Liver (tissue), 9 donors: Measurements from ENCODE around the gene SLC36A3. TPM values are rescaled to one million over a fixed set of nuclear protein-coding genes. Genes with fewer than 3 reads are reported as not detected.

Experiments used
- DNase-seq: peaks from one replicate; pipeline ENCODE4 v3.0.0-alpha.2; 2017; ENCODE audit warnings: low spot score
- H3K27ac ChIP-seq, 2 donors: one replicate each; pipeline ENCODE4 v1.7.0; 2013; ENCODE audit warnings: inconsistent platforms in 2 of 2, low read length in 2 of 2, control low read depth in 1 of 2, low read depth in 1 of 2, mild to moderate bottlenecking in 1 of 2
- H3K27me3 ChIP-seq, 4 donors: one replicate each; pipeline versions ENCODE4 v1.6.1 to v1.7.0; 2013; ENCODE audit warnings: low read length in 3 of 4, inconsistent platforms in 1 of 4, mild to moderate bottlenecking in 1 of 4, moderate library complexity in 1 of 4; ENCODE audit not compliant: control insufficient read depth in 4 of 4, insufficient read depth in 4 of 4
- H3K36me3 ChIP-seq, 4 donors: one replicate each; pipeline versions ENCODE4 v1.6.1 to v1.7.0; 2013; ENCODE audit warnings: low read length in 3 of 4, mild to moderate bottlenecking in 3 of 4, low read depth in 1 of 4, moderate library complexity in 1 of 4; ENCODE audit not compliant: control insufficient read depth in 4 of 4, insufficient read depth in 3 of 4
- H3K4me1 ChIP-seq, 4 donors: one replicate each; pipeline versions ENCODE4 v1.6.1 to v1.7.0; 2013; ENCODE audit warnings: low read length in 3 of 4, mild to moderate bottlenecking in 3 of 4, moderate library complexity in 1 of 4; ENCODE audit not compliant: control insufficient read depth in 4 of 4, insufficient read depth in 4 of 4
- H3K4me3 ChIP-seq, 3 donors: one replicate each; pipeline versions ENCODE4 v1.6.1 to v1.7.0; 2013; ENCODE audit warnings: low read length in 3 of 3, control low read depth in 1 of 3, low read depth in 1 of 3, mild to moderate bottlenecking in 1 of 3
- H3K9ac ChIP-seq, 2 donors: one replicate each; pipeline ENCODE4 v1.7.0; 2013; ENCODE audit warnings: low read length in 2 of 2, mild to moderate bottlenecking in 2 of 2, moderate library complexity in 2 of 2, control low read depth in 1 of 2, low read depth in 1 of 2
- H3K9me3 ChIP-seq, 4 donors: one replicate each; pipeline versions ENCODE4 v1.6.1 to v1.7.0; 2013; ENCODE audit warnings: low read length in 3 of 4; ENCODE audit not compliant: control insufficient read depth in 4 of 4
- EGR1 ChIP-seq, 2 donors: IDR thresholded peaks; 2 replicates each; pipeline ENCODE4 v1.6.1; 2016 to 2018; ENCODE audit warnings: antibody characterized with exemption in 2 of 2, low read depth in 2 of 2
- FOXA1 ChIP-seq: IDR thresholded peaks from 2 replicates; pipeline ENCODE4 v1.6.1; 2016; ENCODE audit warnings: antibody characterized with exemption
- FOXA2 ChIP-seq: IDR thresholded peaks from 2 replicates; pipeline ENCODE4 v1.6.1; 2016; ENCODE audit warnings: antibody characterized with exemption
- GABPA ChIP-seq, 2 donors: IDR thresholded peaks in 1 of 2; conservative IDR thresholded peaks in 1 of 2; 2 replicates each; pipeline ENCODE4 v1.6.1; 2016; ENCODE audit warnings: antibody characterized with exemption in 2 of 2, mild to moderate bottlenecking in 1 of 2, moderate library complexity in 1 of 2
- HNF4A ChIP-seq, 2 donors: conservative IDR thresholded peaks; 2 replicates each; pipeline ENCODE4 v1.6.1; 2016; ENCODE audit warnings: antibody characterized with exemption in 2 of 2, mild to moderate bottlenecking in 2 of 2
- HNF4G ChIP-seq: IDR thresholded peaks from 2 replicates; pipeline ENCODE4 v1.6.1; 2016; ENCODE audit warnings: antibody characterized with exemption
- JUND ChIP-seq, 2 donors: IDR thresholded peaks; 2 replicates each; pipeline ENCODE4 v1.6.1; 2016; ENCODE audit warnings: antibody characterized with exemption in 2 of 2
- NR2F2 ChIP-seq: IDR thresholded peaks from 2 replicates; pipeline ENCODE4 v1.6.1; 2016; ENCODE audit warnings: antibody characterized with exemption
- RAD21 ChIP-seq, 2 donors: IDR thresholded peaks; 2 replicates each; pipeline ENCODE4 v1.6.1; 2016; ENCODE audit warnings: antibody characterized with exemption in 2 of 2, mild to moderate bottlenecking in 2 of 2
- RXRA ChIP-seq, 2 donors: IDR thresholded peaks; 2 replicates each; pipeline ENCODE4 v1.6.1; 2017 to 2018; ENCODE audit warnings: antibody characterized with exemption in 2 of 2, mild to moderate bottlenecking in 1 of 2
- SP1 ChIP-seq: IDR thresholded peaks from 2 replicates; pipeline ENCODE4 v1.6.1; 2018; ENCODE audit warnings: antibody characterized with exemption, mild to moderate bottlenecking
- TAF1 ChIP-seq: conservative IDR thresholded peaks from 2 replicates; pipeline ENCODE4 v1.6.1; 2016; ENCODE audit warnings: antibody characterized with exemption, mild to moderate bottlenecking
- YY1 ChIP-seq: IDR thresholded peaks from 2 replicates; pipeline ENCODE4 v1.6.1; 2016; ENCODE audit warnings: antibody characterized with exemption, mild to moderate bottlenecking
- ZBTB33 ChIP-seq: IDR thresholded peaks from 2 replicates; pipeline ENCODE4 v1.6.1; 2016; ENCODE audit warnings: antibody characterized with exemption
- WGBS: extraction: QIAGEN DNeasy Blood & Tissue Kit; methylation state at CpG from one replicate; pipeline ENCODE4 v1.1.7; 2013; 5-methylcytosine and 5-hydroxymethylcytosine counted together
- polyA plus RNA-seq, 2 donors: library from polyadenylated mRNA; stranded (reverse) in 1 of 2; unstranded in 1 of 2; fragments of 200-250 nt in 1 of 2; fragments of >200 nt in 1 of 2; fragmentation: Nextera tagmentation in 1 of 2; extraction: Ambion mirVana in 1 of 2; gene quantifications; one replicate each; pipeline versions ENCODE4 v1.2.1 to v1.2.3, GENCODE V29; 2013 to 2015
- total RNA-seq, 2 donors: library from RNA; depleted of rRNA; stranded (reverse); fragments of >200 nt; gene quantifications; one replicate each; pipeline ENCODE4 v1.2.3, GENCODE V29; 2014
- TF ChIP-seq, protein P1 (sequence below): IDR thresholded peaks from 2 replicates; pipeline ENCODE4 v1.6.1; 2016; ENCODE audit warnings: antibody characterized with exemption
- TF ChIP-seq, protein P2 (sequence below): IDR thresholded peaks from 2 replicates; pipeline ENCODE4 v1.6.1; 2016; ENCODE audit warnings: antibody characterized with exemption
- TF ChIP-seq, protein P3 (sequence below): fragments of 150-350 bp; IDR thresholded peaks from 2 replicates; pipeline ENCODE4 v1.5.1; 2017; ENCODE audit warnings: improper control_type of control experiment, low read depth, low read length; ENCODE audit not compliant: missing input control
- donor health status: healthy.
- donor health status: healthy.
- donor health status: healthy.
- donor health status: healthy.
- donor health status: healthy.

Gene SLC36A3
- total and polyA plus RNA-seq, 4 donors = not detected

DNA sequence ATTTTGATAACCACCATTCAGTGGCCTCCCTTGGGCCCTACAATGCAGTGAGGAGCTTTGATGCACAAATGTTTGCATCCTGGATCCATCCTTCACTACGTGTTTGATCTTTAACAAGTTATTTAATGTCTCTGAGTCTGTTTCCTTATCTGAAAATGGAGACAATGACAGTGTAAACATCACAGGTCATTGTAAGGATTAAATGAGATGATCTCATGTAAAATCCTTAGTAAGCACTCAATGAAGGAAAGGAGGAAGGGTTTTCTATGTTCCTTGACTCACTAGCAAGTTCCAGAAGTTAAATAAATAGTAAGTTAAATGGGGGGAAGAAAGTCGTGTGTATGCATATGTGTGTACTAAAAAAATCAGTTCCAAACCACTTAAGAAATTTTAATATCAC, 9.8 kb upstream of the SLC36A3 start (continued):
- no peak for TF ChIP-seq ZBTB33
- TF ChIP-seq GABPA (IDR thresholded peaks at IDR 0.05 in 1 of 2, conservative IDR thresholded peaks at IDR 0.05 in 1 of 2) = no peak
- no peak for TF ChIP-seq EGR1 (IDR thresholded peaks at IDR 0.05; ENCODE audit: low read depth in 2 of 2)
- TF ChIP-seq JUND (IDR thresholded peaks at IDR 0.05) = no peak
- TF ChIP-seq FOXA2 = no peak
- TF ChIP-seq, protein P1, sequence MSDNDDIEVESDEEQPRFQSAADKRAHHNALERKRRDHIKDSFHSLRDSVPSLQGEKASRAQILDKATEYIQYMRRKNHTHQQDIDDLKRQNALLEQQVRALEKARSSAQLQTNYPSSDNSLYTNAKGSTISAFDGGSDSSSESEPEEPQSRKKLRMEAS = no peak
- TF ChIP-seq SP1 = no peak
- no peak for TF ChIP-seq HNF4G
- no peak for TF ChIP-seq FOXA1

DNA sequence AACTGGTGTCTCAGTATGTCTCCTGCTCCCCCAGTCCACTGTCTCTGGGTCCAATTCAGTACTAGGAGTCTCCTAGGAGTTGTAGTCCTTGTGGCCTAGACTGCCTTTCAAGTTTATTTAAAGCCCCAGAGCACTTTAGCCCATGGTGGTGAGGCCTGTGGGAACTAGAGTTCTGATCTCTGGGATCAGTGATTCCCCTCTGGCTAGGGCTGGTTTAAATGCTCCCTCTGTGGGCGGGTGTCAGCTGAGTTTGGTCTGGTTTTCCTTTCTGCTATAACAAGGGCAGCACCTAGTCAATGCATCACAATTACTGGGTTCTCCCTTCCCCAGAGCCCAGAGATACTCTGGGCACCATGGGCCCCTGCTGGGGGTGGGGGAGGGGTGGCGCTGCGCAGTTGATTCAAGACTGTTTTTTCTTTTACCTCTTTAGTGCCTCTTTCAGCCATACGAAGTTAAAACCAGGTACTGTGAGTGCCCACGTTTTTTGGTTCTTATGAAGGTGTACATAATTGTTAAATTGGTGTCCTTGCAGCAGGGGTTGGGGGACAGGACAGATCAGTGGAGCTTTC, 9.3 kb upstream of the SLC36A3 start:
- TF ChIP-seq SP1 = no peak
- TF ChIP-seq HNF4G = no peak
- no peak for TF ChIP-seq FOXA1
- TF ChIP-seq ZBTB33 = no peak
- H3K36me3 ChIP-seq = no peaks in the 10 kb centered on the region
- WGBS = 78% methylated on average over 5 of the region's 5 CpGs
- H3K9me3 ChIP-seq = no peaks in the 10 kb centered on the region
- no peak overlapping the region for H3K4me3 ChIP-seq
- DNase-seq = no peak
- no peaks in the 10 kb centered on the region for H3K4me1 ChIP-seq
- H3K27ac ChIP-seq = no peak overlapping the region
- no peak overlapping the region for H3K9ac ChIP-seq
- no peaks in the 10 kb centered on the region for H3K27me3 ChIP-seq

DNA sequence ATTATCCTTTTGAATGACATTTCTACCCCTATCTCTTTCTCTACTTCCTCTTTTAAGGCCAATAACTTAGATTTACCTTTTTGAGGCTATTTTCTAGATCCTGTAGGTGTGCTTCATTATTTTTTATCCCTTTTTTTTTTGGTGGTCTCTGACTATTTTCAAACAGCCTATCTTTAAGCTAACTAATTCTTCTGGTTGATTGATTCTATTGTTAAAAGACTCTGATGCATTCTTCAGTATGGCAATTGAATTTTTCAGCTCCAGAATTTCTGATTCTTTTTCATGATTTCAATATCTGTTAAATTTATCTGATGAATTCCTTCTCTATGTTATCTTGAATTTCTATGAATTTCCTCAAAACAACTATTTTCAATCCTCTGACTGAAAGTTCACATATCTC, 7.4 kb upstream of the SLC36A3 start:
- H3K4me1 ChIP-seq = no peaks in the 10 kb centered on the region
- DNase-seq = no peak
- no peak overlapping the region for H3K4me3 ChIP-seq
- H3K27me3 ChIP-seq = no peaks in the 10 kb centered on the region
- no peak overlapping the region for H3K27ac ChIP-seq
- H3K9ac ChIP-seq = no peak overlapping the region
- H3K36me3 ChIP-seq = no peaks in the 10 kb centered on the region
- no peaks in the 10 kb centered on the region for H3K9me3 ChIP-seq
- TF ChIP-seq, protein P2, sequence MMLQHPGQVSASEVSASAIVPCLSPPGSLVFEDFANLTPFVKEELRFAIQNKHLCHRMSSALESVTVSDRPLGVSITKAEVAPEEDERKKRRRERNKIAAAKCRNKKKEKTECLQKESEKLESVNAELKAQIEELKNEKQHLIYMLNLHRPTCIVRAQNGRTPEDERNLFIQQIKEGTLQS = no peak
- TF ChIP-seq RAD21 (IDR thresholded peaks at IDR 0.05) (no peak), FOXA2 (no peak), FOXA1 (no peak), RXRA (IDR thresholded peaks at IDR 0.05) (no peak), NR2F2 (no peak), HNF4A (conservative IDR thresholded peaks at IDR 0.05) (no peak), TAF1 (no peak), GABPA (IDR thresholded peaks at IDR 0.05 in 1 of 2, conservative IDR thresholded peaks at IDR 0.05 in 1 of 2) (no peak), HNF4G (no peak), YY1 (no peak), EGR1 (IDR thresholded peaks at IDR 0.05; ENCODE audit: low read depth in 2 of 2) (no peak), SP1 (no peak), JUND (IDR thresholded peaks at IDR 0.05) (no peak), ZBTB33 (no peak)
- TF ChIP-seq, protein P3, sequence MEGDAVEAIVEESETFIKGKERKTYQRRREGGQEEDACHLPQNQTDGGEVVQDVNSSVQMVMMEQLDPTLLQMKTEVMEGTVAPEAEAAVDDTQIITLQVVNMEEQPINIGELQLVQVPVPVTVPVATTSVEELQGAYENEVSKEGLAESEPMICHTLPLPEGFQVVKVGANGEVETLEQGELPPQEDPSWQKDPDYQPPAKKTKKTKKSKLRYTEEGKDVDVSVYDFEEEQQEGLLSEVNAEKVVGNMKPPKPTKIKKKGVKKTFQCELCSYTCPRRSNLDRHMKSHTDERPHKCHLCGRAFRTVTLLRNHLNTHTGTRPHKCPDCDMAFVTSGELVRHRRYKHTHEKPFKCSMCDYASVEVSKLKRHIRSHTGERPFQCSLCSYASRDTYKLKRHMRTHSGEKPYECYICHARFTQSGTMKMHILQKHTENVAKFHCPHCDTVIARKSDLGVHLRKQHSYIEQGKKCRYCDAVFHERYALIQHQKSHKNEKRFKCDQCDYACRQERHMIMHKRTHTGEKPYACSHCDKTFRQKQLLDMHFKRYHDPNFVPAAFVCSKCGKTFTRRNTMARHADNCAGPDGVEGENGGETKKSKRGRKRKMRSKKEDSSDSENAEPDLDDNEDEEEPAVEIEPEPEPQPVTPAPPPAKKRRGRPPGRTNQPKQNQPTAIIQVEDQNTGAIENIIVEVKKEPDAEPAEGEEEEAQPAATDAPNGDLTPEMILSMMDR = no peak
- TF ChIP-seq, protein P1 = no peak
